ENCODE results near the gene CACHD1. TPM values are rescaled to one million over a fixed set of nuclear protein-coding genes. Genes with fewer than 3 reads are reported as not detected.

CACHD1 gene
- total RNA-seq, 1 donor from 2014 or later = 12.1 TPM

DNA sequence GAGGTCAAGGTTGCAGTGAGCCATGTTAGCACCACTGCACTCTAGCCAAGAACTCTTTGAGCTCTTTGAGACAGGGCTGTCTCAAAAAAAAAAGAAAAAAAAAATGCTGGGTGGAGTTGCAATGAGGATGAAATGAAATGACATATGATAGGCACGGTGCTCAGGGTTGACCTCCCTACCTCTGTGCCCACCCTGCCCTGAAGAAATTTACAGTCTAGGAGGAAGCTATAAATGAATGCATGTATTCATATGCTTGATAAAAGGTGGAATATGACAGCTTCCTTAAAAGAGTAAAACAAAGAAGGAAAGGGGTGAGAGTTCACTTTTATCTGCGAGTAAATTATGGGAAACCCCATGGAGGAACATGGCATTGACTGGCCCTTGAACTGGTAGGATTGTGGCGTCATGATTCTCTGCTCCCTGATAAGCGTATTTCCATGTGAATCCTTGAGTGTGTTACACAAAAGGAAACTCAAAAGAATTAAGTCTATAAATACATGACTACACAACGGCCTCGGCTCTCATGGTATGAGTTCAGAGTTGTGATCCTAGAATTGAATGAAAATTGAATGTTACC lies 215.9 kb downstream of the CACHD1 start:
- no peak for DNase-seq (ENCODE audit: low read depth)
- Histone ChIP-seq H3K36me3 (ENCODE audit: control insufficient read depth, insufficient read depth, low read length) (no peaks in the 10 kb centered on the region), H3K4me3 (ENCODE audit: low read depth, low read length) (no peak overlapping the region), H3K27me3 (ENCODE audit: control insufficient read depth, insufficient read depth, low read length) (no peaks in the 10 kb centered on the region)
- TF ChIP-seq, protein P1, sequence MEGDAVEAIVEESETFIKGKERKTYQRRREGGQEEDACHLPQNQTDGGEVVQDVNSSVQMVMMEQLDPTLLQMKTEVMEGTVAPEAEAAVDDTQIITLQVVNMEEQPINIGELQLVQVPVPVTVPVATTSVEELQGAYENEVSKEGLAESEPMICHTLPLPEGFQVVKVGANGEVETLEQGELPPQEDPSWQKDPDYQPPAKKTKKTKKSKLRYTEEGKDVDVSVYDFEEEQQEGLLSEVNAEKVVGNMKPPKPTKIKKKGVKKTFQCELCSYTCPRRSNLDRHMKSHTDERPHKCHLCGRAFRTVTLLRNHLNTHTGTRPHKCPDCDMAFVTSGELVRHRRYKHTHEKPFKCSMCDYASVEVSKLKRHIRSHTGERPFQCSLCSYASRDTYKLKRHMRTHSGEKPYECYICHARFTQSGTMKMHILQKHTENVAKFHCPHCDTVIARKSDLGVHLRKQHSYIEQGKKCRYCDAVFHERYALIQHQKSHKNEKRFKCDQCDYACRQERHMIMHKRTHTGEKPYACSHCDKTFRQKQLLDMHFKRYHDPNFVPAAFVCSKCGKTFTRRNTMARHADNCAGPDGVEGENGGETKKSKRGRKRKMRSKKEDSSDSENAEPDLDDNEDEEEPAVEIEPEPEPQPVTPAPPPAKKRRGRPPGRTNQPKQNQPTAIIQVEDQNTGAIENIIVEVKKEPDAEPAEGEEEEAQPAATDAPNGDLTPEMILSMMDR (IDR thresholded peaks at IDR 0.05; ENCODE audit: insufficient read depth, low read length, poor library complexity, severe bottlenecking) = no peak

DNA sequence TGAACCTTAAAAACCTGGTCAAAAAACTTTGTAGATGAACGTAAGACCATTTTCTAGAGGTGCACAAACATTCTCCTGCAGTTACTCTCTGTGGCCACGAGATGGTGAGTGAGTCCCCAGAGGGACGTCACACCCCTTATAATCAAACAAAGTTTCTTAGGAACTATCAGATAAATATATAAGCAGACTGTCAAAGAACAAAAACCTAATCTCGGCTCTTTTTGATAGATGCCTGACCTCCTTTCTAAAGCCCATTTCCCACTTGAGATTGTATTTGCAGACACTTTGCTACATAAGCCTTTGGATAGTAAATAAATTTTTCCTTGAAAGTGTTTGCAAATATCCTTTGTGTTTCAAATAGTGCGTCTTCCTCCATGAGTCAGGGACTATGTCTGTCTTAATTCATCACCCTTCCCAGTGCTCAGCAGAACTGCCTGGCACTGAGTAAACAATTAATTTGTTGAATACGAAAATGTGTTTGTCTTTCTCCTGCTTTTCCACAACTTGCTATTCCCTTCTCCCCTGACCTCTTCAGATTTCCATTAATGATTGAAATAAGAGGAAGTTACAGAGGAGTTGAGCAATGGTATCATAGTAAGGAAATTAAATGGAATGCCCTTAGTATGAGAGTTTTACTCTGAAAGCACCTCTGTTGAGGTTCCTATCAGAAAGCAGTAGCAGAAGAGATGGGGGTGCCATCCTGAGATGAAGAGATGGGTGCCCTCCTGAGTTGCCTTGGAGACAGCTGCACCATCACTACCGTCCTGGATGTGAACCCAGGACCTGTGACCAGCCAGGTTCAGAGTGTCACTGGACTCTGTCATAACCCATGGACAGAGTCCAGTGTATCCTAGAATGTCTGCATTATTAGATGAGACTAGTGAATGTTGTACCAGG lies 217.1 kb downstream of the CACHD1 start:
- DNase-seq (ENCODE audit: low read depth) = no peak
- no peaks in the 10 kb centered on the region for H3K36me3 ChIP-seq (ENCODE audit: control insufficient read depth, insufficient read depth, low read length)
- no peaks in the 10 kb centered on the region for H3K27me3 ChIP-seq (ENCODE audit: control insufficient read depth, insufficient read depth, low read length)
- H3K4me3 ChIP-seq (ENCODE audit: low read depth, low read length) = no peak overlapping the region
- TF ChIP-seq, protein P1 (IDR thresholded peaks at IDR 0.05; ENCODE audit: insufficient read depth, low read length, poor library complexity, severe bottlenecking) = peak; percentile 85

DNA sequence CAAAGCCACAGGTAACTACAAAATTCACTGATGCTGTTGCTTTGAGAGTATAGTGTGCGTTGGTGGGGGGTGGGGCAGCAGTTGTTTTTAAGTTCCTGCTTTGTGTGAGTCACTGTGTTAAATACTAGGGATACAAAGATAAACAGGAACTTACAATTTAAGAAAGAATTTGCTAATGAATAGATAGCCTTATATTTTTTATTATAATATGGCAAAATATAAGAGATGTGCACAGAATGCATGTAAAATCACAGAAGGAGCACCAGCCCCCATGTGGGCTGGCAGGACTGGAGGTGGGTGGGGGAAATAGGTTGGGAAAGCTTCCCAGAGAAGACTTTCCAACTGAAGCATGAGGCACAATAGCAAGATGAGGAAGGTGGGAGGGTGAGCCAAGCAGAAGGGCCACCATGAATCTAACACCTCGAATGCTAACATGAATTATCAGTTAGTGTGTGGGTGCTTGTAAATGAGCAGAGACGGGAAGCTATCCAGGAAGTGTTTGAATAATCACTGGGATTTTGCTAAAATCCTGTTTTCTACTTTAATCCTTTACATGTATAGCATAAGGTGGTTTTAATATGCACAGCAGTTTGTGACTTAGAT lies 217.9 kb downstream of the CACHD1 start:
- TF ChIP-seq, protein P1 (IDR thresholded peaks at IDR 0.05; ENCODE audit: insufficient read depth, low read length, poor library complexity, severe bottlenecking) = no peak
- DNase-seq (ENCODE audit: low read depth) = no peak
- no peaks in the 10 kb centered on the region for H3K27me3 ChIP-seq (ENCODE audit: control insufficient read depth, insufficient read depth, low read length)
- no peaks in the 10 kb centered on the region for H3K36me3 ChIP-seq (ENCODE audit: control insufficient read depth, insufficient read depth, low read length)
- H3K4me3 ChIP-seq (ENCODE audit: low read depth, low read length) = no peak overlapping the region

DNA sequence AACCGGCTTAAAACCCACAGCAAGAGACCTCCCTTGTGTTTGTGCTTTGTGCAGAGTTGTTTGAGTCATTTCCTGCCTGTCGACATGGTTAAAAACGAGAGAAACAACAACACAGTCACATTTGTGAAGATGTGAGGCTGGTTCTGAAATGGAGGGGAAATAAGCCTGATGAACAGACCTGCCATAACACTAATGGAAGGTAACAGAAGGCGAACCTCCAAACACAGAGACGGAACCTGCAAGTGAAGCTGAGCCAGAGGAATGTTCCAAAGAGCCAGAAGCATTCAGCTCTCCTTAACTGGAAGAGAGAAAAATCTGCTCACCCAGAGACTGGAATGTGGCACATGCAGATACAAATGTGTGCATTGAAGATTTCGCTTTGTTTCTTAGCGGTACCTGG lies 221.7 kb downstream of the CACHD1 start:
- TF ChIP-seq, protein P1 (IDR thresholded peaks at IDR 0.05; ENCODE audit: insufficient read depth, low read length, poor library complexity, severe bottlenecking) = no peak

DNA sequence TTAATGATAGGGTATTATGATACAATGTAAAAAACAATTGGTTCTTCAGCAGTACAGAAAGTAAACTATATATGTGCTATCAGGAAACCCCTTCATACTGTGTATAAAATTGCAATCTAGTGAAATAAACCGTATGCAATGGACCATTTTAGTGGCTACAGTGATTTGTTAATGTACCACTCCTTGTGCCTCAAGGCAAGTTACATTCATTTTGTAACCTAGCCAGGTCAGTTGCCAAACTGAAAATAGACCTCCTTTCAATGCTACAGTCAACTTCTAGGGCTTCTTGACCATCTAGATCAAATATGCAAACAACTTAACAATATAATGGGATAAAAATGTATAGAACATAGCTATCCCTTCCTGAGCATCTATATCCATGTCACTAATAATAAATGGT lies 223.0 kb downstream of the CACHD1 start:
- no peaks in the 10 kb centered on the region for H3K36me3 ChIP-seq (ENCODE audit: control insufficient read depth, insufficient read depth, low read length)
- no peak overlapping the region for H3K4me3 ChIP-seq (ENCODE audit: low read depth, low read length)
- no peaks in the 10 kb centered on the region for H3K27me3 ChIP-seq (ENCODE audit: control insufficient read depth, insufficient read depth, low read length)
- TF ChIP-seq, protein P1 (IDR thresholded peaks at IDR 0.05; ENCODE audit: insufficient read depth, low read length, poor library complexity, severe bottlenecking) = no peak
- no peak for DNase-seq (ENCODE audit: low read depth)

More for the DNA sequence above, 221.7 kb downstream of the CACHD1 start:
- Histone ChIP-seq H3K4me3 (ENCODE audit: low read depth, low read length) (no peak overlapping the region), H3K36me3 (ENCODE audit: control insufficient read depth, insufficient read depth, low read length) (no peaks in the 10 kb centered on the region), H3K27me3 (ENCODE audit: control insufficient read depth, insufficient read depth, low read length) (no peaks in the 10 kb centered on the region)
- DNase-seq (ENCODE audit: low read depth) = no peak

Measured in kidney epithelial cell (primary cell).